ENCODE data around the gene CD7.

CD7 gene

DNA sequence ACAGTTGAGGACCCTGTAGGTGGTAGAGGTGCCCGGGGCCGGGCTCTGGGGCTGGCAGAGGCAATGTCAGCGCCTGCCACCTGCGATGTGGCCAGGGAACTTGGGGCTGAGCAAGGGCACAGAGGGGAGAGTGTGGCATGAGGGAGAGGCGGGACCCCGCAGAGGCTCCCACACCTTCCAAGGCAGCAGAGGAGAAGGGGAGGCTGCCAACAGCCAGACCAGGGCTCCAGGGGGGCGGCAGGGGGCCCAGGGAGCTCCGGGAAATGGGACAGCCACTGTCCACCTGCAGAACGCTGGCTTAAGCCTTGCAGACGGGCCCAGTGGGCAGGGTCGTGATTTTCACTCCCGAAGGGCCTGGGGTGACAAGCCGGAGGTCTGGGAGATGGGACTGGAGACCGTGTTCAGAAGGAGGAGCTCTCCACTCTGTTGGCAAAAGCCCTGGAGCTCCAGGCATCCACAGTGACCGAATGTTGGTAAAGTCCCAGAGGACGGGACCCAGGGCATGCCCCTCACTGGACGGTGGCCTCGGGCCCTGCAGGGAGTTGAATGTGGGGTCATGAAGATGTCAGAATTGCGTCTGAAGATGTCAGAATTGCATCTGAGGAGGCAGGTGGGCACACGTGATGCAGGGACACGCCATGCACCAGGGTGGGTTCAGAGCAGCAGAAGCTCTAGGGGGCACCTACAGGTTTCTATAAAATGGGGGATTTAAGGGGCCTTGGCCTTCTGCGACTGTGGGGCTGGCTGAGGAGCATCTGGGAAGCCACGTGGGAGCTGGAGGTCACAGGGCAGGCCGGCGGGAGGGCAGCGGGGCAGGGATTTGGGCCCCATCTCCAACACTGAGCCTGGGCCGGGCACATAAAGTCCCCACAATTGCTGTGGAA lies 18.6 kb downstream of the CD7 start:
- no peak for DNase-seq (ENCODE audit: low spot score)

DNA sequence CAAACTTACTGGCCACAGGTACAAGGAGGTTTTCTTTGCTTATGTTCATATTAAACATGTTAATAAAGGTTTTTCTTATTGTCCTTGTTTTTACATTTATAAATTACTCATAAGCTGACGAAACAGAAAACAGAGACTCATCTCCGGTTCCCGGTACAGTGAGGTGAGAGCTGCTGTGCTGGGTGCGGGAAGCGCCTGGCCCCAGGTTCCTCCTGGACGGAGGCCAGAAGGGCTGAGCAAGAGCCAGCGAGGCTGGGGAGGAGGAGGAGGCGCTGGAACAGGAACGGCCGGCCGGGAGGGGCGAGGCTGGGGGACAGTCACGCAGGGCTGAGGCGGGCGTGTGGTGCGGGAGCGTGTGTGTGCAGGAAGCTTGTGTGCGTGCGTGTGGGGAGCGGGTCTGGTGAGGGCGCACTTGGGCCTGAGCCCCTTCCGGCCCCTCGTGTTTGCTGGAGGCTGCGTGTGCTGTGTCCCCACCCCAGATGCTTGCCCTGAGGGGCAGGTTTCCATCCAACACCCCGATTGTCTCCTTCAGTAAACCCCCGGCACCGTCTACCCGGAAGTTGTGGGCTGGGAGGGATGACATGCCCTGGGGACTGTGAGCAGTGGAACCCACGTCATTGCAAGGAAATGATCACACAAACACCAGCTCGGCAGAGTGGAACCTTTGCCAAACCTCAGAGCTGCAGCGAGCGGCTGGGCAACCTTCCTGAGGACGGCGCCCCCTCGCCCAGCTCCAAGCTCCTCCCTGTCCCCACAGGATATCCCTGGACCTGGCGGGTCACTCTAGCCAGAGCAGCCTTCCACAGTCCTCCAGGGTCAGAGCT lies 19.5 kb downstream of the CD7 start:
- peak; percentile 61 for DNase-seq (ENCODE audit: low spot score)

DNA sequence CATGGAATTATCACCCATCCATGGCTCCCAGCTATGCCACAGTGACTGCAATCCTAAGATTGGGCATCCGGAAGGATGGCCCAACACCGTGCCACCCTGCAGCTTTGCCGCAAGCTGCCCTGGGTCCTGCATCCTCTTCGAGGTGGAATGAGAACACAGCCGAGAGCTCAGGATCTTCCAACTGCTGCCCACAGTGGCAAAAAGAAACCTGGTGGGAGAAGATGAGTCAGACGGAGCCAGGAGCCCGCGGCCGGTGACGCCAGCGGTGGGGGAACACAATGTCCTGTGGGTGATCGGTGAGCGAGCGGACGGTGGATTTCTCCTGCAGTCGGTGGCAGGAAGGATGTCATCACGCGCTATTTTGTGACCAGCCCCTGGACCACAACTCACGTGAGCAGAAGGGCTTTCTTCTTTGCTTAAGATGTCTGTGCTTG lies 20.1 kb downstream of the CD7 start:
- DNase-seq (ENCODE audit: low spot score), result no peak

DNA sequence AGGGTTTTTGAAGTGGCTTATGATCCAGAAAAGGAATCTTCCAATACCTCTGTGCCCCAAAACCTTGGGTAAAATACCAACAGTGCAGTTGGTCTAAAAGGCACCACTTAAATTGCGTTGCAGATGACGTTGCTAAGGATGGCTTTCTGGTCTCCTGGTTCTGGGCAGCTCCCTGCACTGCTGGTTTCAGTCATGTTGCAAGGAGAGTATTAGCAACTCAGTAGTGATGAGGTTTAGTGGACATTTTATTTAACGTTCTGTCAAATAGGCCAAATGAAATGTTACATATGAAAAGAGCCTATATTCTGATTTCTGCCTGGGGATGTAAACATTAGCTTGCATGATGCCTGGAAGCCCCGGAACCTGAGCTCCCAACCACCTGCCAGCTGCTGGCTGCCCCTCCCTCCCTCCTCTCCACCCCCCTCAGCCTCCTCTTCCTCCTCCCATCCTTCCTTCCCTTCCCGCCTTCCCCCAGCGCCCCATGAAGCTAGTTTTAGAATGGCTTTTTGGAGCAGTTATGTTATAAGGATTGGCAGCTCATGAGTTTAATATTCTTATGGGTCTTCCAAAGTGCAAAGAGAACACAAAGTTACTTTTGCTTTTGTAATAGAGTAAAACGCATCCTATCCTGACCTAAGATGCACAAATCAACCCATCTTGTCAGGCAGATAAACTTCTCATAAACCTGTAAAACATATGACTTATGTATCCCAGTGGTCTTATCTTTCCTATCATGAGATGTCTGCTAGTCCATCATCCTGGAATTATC lies 20.7 kb downstream of the CD7 start:
- DNase-seq (ENCODE audit: low spot score), result no peak

DNA sequence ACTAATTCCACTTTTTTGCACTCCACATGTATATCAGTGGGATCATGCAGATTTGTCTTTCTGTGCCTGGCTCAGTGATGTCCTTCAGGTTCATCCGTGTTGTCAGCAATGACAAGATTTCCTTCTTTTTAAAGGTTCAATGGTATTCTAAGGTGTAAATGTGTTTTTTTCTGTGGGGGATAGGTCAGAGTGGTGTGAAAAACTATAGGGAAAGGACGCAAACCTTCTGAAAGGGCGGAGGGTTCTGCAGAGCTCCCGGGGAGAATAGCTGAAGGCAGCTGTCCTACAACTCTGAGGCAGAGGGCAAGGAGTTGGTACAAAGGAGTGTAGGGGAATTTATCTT lies 22.0 kb downstream of the CD7 start:
- DNase-seq (ENCODE audit: low spot score), result no peak

DNA sequence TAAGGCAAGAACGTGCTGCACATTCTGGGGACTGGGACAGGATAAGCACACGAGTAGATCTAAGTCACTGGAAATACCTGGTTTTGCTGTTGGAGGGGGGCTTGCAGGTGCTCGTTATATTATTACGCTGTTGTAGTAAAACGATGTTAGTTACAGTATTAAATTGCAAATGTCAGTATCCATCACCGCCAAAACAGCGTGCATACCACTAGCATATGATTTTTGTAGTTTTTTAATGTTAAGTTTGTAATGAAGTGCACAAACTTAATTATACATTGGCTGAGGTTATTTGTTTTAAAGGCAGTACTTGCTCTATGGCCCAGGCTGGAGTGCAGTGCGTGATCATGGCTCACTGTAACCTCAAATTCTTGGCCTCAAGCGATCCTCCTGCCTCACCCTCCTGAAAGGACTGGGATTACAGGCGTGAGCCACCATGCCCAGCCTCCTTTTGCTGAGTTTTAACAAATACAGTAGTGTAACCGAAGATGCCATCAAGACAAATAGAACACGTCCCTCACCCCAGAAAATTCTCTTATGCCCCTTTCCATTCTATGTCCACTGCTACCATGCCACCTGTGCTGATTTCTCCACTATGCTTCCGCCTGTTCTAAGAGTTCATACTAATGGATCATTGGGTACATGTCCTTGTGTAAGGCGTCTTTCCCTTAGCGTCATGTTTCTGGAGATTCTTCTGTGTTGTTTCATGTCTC lies 23.2 kb downstream of the CD7 start:
- DNase-seq (ENCODE audit: low spot score), result no peak

DNA sequence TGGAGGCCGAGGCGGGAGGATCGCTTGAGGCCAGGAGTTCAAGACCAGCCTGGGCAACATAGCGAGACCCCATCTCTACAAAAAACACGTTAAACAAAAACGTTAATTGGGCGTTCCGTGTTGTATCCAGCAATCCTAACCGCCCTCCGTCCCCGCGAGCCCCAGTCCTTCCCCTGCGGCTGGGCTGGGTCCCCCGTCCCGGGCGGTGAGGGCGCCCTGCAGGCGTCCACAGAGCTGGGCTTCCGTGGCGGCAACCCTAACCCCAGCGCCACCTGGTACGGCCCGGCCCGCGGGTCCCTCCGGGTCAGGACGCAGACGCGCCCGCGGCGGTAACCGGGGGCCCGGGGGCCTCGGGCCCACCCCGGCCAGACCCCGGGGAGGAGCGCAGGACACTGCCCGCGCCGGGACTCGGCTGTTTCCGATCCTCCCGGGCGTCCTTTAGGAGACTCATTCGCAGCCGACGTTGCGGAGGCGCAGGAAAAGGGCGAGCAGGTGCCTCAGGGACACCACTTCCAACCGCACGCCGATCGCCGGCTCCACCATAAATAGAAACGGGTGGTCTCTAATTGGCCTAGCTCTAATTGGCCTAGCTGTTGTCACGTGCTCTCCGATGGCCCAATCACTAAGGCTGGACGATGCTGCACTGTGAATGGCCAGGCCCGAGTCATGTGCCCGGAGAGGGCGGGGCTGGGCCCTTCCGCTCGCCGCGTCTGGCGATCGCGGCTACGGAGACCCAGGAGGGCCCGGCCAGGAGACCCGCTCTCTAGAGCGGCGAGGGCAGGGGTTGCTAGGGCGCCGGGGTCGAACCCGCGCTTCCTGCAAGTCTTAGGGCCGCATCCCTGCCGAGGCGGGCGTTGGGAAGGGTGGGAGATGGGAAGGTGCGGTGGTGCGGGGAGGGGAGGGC lies 24.9 kb downstream of the CD7 start:
- DNase-seq (ENCODE audit: low spot score), result peak; percentile 96

DNA sequence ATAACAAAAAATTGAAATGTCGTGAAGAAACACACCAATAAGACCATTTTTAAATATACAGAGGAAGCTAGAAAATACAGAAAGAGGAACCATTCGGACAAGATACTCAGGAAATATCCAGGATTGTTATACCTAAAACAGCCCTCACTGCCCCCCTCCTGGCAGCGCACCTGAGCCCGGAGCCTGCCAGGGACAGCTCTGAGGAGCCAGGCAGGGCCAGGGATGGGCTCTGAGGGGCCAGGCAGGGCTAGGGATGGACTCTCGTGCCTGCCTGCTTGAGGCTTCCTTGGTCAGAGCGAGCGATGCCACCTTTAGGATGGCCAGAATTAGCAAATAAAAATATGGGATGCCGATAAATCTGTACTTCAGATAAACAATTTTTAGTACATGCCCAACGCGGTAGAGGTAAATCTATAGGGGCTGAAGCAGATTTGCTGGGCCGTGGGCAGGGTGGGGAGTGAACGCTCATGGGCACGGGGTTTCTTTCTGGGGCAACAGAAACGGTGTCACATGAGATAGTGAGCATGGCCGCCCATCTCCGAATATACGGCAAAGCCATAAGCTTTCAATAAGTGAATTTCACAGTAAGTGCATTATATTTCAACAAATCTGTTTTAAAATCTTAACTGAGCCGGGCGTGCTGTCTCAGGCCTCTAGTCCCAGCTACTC lies 25.7 kb downstream of the CD7 start:
- no peak for DNase-seq (ENCODE audit: low spot score)

DNA sequence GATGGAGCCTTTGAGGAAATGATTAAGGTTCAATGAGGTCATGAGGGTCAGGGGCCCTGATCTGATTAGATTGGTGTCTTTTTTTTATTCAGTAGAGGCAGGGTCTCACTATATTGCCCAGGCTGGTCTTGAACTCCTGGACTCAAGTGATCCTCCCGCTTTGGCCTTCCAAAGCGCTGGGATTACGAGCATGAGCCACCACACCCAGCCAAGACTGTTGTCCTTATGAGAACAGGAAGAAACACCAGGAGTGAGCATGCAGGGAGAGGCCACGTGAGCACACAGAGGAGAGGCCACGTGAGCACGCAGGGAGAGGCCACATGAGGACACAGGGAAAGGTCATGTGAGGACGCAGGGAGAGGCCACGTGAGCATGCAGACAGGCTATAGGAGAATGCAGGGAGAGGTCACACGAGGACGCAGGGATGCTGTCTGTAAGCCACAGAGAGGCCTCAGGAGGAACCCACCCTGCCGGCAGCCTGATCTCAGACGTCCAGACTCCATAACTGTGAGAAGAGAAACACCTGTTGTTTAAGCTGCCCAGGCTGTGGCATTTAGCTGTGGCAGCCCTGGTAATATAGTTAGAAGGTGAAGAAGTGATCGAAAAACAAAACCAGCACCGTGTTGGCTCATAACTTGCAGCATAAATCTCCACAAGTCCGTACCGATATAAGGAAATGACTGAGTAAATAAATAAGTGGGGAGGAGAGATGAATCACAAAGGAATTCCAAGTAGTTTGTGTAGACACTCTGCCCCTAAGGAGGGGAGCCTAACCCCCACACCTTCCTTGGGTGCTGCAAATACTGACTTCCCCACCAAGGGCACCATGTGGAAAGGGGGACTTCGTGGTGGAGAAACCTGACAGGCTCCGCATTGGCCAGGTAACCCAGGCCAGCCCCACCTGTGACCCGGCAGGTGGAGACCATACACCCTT lies 29.3 kb downstream of the CD7 start:
- peak; percentile 58 for DNase-seq (ENCODE audit: low spot score)

DNA sequence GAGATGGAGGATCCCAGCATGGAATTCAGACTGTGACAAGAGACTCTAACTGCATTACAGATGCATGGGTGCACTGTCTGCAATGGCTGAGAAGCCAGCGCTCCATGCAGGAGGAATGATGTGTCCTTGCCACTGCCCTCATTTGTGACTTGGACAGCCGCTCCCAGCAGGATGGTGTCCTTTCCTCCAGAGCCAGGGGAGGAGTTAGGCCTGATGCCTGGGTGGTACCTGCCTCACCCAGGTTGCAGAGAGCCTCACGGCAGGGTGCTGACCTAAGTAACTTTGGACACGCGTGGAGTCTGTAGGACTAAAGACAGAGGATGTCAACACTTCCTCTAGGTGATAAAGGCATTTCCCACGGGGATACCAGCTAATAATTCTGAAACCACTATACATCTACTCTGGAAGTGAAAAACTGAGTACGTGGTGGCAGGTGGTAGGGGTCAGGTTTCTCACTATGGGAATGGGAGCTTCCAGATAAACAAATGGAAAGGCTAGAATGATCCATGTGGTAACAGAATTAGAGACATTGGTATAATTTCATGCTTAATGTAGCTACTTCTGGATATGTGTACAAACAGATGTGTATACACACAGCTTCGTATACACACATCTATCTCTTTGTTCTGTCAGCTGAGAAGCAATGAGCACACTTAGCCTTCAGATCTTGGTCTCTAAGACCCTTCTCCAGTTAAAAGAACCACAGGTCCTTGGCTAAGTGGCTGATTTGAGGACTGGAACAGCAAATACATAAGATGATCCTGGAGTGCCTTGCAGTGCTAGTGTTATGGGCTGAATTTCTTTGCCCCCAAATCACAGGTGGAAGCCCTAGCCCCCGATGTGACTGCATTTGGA lies 30.2 kb downstream of the CD7 start:
- no peak for DNase-seq (ENCODE audit: low spot score)

DNA sequence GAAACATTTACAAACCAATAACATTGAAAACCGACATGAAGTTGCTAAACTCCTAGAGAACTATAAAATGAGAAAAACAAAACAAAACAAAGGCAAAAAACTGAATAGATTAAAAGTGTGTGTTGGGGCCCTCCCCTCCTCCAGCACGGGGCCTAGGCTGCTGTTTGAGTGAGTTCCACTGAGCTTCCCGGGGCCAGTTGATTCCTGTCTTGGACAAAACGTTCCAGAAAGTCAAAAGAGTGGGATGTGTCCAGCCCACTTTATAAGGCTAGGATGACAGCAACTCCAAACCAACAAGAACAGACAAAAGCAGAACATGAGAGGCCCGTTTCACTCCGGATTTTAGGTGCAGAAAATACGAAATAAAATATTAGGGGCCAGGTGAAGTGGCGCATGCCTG lies 32.3 kb downstream of the CD7 start:
- no peak for DNase-seq (ENCODE audit: low spot score)

DNA sequence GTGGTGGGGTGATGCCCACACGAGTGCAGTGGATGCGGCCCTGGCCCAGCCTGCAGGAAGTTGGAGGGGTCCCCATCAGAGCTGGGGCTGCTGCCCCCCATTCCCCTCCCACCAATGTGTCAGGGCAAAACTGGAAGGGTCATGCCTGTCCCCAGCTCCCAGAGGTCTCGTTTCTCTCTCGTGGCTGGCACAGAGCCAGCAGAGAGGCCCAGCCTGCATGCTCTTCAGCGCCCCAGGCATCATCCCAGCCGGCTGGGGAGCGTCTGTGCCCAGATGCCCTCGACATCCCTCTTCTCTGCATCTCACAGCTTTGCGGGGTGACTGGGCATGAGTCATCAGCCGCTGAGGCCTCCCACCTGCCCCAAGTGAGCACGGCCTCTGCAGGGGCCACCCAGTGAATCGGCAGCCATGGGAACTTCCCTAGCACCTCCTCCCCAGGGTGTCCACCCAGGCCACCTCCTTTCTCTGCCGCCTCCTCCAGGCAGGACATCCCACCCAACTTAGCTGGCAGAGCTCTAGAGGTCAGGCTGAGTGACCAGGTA lies 34.1 kb downstream of the CD7 start:
- DNase-seq (ENCODE audit: low spot score), result peak; percentile 38

DNA sequence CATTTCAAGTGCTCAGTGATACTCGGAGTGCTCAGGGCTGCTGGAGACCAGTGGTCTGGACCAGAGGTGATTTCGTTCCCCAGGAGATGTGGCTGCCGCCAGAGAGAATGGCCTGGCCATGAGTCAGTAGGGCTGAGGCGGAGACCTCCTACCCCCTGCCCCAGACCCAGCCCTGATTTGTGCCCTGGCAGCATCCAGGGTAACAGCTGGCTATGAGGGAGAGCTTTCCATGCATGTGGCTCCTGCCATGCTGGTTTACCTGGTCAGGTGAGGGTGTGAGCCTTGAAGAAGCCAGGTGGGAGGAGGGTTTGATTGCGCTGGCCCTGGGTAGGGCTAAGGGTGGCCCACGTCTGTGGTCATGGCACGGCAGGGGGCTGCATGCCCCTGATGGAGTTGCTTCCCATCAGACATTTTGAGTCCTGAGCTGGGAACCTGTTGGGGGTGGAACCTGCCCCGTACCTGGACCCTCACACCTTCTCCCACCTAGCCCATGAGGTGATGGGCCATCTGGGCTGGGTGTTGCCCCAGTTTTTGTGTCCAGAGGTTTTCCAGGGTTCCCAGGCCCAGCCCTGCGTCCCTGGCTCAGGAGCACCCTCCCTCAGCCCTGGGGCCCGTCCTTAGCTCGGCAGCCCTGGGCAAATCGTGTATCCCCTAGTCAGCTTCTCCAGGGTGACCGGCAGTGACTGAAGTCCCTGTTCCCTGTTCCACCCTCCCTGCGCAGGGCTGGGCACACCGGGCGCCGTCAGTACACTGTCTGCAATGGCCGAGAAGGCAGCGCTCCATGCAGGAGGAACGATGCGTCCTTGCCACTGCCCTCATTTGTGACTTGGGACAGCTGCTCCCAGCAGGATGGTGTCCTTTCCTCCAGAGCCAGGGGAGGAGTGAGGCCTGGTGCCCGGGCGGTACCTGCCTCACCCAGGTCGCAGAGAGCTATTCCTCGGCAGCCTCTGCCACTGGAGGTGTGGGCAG lies 34.9 kb downstream of the CD7 start:
- DNase-seq (ENCODE audit: low spot score), result no peak

DNA sequence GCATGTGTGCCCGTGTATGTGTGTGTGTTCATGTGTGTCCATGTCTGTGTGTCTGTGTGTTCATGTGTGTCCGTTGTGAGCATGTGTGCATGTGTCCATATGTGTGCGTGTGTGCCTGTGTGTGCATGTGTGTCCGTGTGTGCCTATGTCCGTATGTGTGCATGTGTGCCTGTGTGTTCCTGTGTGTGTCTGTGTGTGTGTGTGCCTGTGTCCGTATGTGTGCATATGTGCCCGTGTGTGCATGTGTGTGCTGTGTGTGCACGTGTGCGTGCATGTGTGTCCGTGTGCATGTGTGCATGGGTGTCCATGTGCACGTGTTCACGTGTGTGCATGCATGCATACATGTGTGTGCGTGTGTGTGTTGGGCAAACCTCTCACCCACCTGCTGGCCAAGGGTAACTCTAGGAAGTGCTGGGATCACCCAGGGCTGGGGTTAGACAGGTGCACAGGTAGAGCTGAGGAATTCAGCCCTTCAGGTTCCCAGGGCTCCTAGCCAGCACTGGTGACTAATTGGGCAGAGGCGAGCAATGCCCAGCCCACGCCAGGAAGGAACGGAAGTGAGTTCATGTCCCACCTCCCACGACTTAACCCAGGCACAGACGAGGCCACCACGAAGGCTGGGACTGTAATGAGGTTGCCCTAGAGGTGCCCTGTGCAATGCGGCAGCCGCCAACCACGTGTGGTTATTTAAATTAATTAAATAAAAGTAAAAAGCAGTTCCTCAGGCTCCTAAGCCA lies 35.7 kb downstream of the CD7 start:
- no peak for DNase-seq (ENCODE audit: low spot score)

DNA sequence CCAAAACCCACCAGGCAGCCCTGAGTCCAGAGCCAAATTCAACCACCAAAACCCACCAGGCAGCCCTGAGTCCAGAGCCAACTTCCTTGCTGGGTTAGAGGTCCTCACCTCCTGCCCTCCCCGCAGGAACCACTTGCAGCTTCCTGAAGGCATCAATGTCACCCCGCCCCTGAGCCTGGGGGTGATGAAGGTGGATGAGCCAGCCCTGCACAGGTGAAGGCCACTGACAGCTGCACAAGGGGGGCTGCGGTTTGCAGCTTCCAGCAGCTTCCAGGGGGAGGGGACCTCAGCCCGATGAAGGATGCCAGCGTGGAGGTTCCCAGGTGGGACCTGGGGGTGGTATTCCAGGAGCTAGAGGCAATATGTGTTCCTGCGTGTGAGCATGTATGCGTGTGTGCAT lies 36.3 kb downstream of the CD7 start:
- DNase-seq (ENCODE audit: low spot score), result no peak

DNA sequence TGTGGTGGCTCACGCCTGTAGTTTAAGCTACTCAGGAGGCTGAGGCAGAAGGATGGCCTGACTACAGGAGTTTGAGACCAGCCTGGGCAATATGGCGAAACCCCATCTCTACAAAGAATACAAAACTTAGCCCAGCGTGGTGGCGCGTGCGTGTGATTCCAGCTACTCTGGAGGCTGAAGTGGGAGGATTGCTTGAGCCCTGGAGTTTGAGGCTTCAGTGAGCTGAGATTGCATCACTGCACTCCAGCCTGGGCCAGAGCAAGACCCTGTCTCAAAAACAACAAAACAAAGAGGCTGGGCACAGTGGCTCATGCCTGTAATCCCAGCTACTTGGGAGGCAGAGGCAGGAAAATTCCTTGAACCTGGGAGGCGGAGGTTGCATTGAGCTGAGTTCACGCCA lies 36.9 kb downstream of the CD7 start:
- DNase-seq (ENCODE audit: low spot score), result no peak
